GM08714 (cell line): ENCODE results near the gene RBM6.
"Not testable (repeated sequence)": the region's sequence is repeated elsewhere in the genome, so short reads cannot be mapped to it uniquely, and the experiment has no call there.

ENCODE experiments used
- H3K4me3 ChIP-seq: fragments of 200-500 bp; sonication (Bioruptor generic); 2 replicates; pipeline ENCODE4 v1.5.1; 2014; ENCODE audit warnings: mild to moderate bottlenecking, low read length, inconsistent platforms
- ZNF274 ChIP-seq: IDR thresholded peaks from 2 replicates; pipeline ENCODE4 v1.6.1; 2012; ENCODE audit warnings: mild to moderate bottlenecking, low read depth, low read length

Gene RBM6

GRCh38 chr3:49929291-49930167 is 10.4 kb upstream of the RBM6 start, which contains the start of gene MON1A:
Gene MON1A, minus strand, starts transcription at chr3:49929811. Its CDS starts 16,465 bp downstream, at chr3:49913346.
- peak within 1 kb of the TSS; percentile 54; the same call in 1 of the 2 replicates for H3K4me3 ChIP-seq
- no peak for TF ChIP-seq ZNF274

GRCh38 chr3:49930168-49930690 is 9.7 kb upstream of the RBM6 start:
- peak overlapping the region; percentile 54; the same call in 1 of the 2 replicates for H3K4me3 ChIP-seq
- no peak for TF ChIP-seq ZNF274

GRCh38 chr3:49930922-49931321 is 9.0 kb upstream of the RBM6 start:
- no peak for TF ChIP-seq ZNF274
- no peak overlapping the region for H3K4me3 ChIP-seq

GRCh38 chr3:49932281-49932680 is 7.7 kb upstream of the RBM6 start:
- H3K4me3 ChIP-seq: not testable (repeated sequence)

GRCh38 chr3:49937090-49937489 is 2.9 kb upstream of the RBM6 start:
- no peak for TF ChIP-seq ZNF274

GRCh38 chr3:49940667-49941249 is 808 bp downstream of the RBM6 start:
- peak overlapping the region; percentile 91 for H3K4me3 ChIP-seq
- TF ChIP-seq ZNF274: no peak

More at GRCh38 chr3:49937090-49937489, 2.9 kb upstream of the RBM6 start:
- no peak overlapping the region for H3K4me3 ChIP-seq

GRCh38 chr3:49942651-49943050 is 2.7 kb downstream of the RBM6 start:
- TF ChIP-seq ZNF274: no peak
- H3K4me3 ChIP-seq: no peak overlapping the region

- no peak overlapping the region for H3K4me3 ChIP-seq
- TF ChIP-seq ZNF274: no peak
Observed at GRCh38 chr3:49952924-49953323, 13.0 kb downstream of the RBM6 start.

GRCh38 chr3:49955636-49956035 is 15.7 kb downstream of the RBM6 start:
- H3K4me3 ChIP-seq: no peak overlapping the region
- TF ChIP-seq ZNF274: no peak

GRCh38 chr3:49966233-49966942 is 26.4 kb downstream of the RBM6 start:
- no peak for TF ChIP-seq ZNF274
- no peak overlapping the region for H3K4me3 ChIP-seq

GRCh38 chr3:49967291-49967690 is 27.3 kb downstream of the RBM6 start:
- H3K4me3 ChIP-seq: no peak overlapping the region
- TF ChIP-seq ZNF274: no peak

- no peak overlapping the region for H3K4me3 ChIP-seq
- TF ChIP-seq ZNF274: no peak
Observed at GRCh38 chr3:49968346-49968745, 28.4 kb downstream of the RBM6 start.

- TF ChIP-seq ZNF274: no peak
- no peak overlapping the region for H3K4me3 ChIP-seq
Observed at GRCh38 chr3:49972656-49973055, 32.7 kb downstream of the RBM6 start.

GRCh38 chr3:49976942-49977341 is 37.0 kb downstream of the RBM6 start:
- H3K4me3 ChIP-seq: no peak overlapping the region
- TF ChIP-seq ZNF274: no peak
